KBM-7 (cell line): ENCODE data around the gene CREG1.
"Not testable (repeated sequence)": the region's sequence is repeated elsewhere in the genome, so short reads cannot be mapped to it uniquely, and the experiment has no call there.

Source experiments
- DNase-seq: peaks from one replicate; pipeline ENCODE4 v3.0.0-alpha.2; 2015
- in situ Hi-C: fragments of 300-500 bp; cut with MboI; formaldehyde crosslinking; loops from 2 replicates; pipeline ENCODE4 v1.14.3; 2020; ENCODE audit warnings: low sequenced_read_pairs, low pct_unique_long_range_greater_than_20kb, mixed read lengths

CREG1 gene

DNA sequence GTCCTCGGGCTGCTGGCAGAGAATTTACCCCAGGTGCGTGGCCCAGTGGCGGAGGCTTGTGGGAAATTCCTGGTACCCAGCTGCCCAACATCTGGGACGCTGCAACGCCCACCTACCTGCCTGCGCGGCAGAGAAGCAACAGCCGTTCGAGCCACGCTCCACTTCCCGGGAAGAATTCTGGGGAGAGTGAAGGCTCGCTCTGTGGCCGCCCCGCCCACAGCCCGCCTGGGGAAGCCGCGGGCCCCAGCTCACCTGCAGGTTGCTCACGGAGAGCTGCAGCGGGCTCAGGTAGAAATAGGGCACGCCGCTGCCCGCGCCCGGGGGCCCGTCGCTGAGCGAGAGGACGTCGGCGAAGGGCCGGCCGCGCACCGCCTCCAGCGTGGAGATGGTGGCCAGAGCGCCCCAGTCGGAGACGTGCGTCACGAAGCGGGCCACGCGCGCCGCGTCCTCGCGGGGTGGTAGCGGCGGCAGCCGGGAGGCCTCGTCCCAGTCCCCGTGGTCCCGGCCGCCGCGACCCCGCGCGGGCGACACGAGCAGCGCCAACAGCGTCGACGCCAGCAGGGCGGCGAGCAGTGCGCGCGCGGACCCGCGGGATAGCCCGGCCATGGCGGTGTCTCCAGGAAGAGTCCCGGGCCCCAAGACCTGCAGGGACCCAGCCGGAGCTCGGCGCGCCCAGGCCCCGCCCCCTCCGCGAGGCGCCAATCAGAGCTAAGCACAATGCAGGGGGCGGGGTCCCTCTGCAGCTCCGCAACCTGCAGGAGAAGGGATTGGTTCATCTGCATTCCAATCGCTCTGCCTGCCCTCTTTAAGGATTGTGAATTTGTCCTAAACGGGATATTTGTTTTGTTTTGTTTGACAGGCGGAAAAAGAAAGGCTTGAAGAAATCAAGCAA is at the start of gene CREG1:
CREG1 (minus strand) TSS at position 627 of the 892 bp plus-strand sequence.
- in situ Hi-C loops, result no loop called here

DNA sequence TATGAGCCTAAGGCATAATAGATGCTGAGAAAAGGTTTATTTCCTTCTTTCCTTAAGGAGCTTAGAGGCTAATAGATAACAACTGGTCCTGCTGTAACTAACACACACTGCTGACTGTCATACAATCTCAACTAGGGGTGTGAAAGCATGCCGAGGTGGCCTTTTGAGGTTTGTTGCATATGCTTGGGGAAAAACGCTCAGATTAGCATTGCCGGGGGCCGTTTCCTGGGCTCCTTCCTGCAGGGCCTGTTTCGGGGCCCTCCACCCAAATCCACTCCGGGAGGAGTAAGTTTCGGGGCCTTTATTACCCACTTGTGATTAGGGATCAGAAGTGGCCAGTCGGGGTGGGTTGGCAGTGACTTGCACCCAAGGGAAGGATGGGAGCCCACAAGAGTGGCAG is 49.3 kb upstream of the CREG1 start:
- DNase-seq, result no peak
- in situ Hi-C loops, result loop anchor here (10.0 kb wide), 1 partner anchor 82 kb away; no protein-coding TSS in a partner anchor

More for the DNA sequence above, at the start of gene CREG1:
- DNase-seq, result peak; percentile 95

DNA sequence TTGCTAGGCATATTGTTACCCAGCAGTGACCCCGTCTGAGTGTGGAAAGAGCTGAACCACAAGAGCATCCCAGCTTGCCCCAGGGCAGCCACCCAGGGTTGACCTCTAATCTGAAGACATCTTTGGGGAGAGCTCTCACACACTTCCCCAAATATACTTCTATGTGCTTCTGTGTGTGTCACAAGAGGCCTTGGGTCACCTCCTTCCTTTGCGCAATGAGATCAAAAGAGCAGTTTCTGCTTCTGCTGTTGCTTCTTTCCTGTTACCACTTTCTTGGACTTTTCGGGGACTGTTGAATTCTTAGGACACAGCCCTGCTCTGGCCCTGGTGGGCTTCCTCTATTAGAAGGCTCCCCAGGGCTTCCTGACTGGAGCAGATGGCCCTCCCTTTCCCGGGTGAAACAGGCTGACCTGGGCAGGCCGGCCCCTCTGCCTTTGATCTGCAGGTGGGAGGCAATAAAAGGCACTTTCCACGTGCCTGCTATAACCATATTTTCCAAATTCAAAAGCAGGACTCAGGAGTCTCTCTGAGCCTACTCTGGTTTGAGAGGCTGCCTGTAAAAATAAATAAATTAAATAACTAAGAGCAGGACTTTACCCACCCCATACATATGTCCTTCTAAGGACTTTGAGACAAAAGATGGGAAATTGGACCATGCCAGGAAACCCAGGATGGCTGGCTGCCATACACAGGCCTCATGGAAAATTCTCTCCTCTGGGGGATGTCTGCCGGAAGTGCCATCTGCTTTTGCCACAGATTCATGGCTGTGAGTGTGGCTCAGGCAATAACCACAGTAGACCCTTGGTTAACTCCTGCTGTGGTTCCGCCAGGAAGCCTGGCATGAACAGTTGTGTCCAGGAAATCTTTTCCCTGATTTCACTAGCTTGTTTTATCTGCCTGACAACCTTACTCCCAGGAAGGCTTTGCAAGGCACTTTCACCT is 48.2 kb upstream of the CREG1 start:
- in situ Hi-C loops, result loop anchor here (10.0 kb wide), 1 partner anchor 83 kb away; no protein-coding TSS in a partner anchor
- peak; percentile 83 for DNase-seq

GRCh38 chr1:167599957-167600581 is 46.5 kb upstream of the CREG1 start:
- in situ Hi-C loops, result loop anchor here (10.0 kb wide), 1 partner anchor 85 kb away; no protein-coding TSS in a partner anchor
- peak; percentile 72 for DNase-seq

GRCh38 chr1:167594822-167595221 is 41.3 kb upstream of the CREG1 start:
- no peak for DNase-seq
- in situ Hi-C loops, result no loop called here

GRCh38 chr1:167593860-167594259 is 40.3 kb upstream of the CREG1 start:
- no peak for DNase-seq
- in situ Hi-C loops, result no loop called here

GRCh38 chr1:167592475-167592874 is 38.9 kb upstream of the CREG1 start:
- DNase-seq, result no peak
- in situ Hi-C loops, result no loop called here

DNA sequence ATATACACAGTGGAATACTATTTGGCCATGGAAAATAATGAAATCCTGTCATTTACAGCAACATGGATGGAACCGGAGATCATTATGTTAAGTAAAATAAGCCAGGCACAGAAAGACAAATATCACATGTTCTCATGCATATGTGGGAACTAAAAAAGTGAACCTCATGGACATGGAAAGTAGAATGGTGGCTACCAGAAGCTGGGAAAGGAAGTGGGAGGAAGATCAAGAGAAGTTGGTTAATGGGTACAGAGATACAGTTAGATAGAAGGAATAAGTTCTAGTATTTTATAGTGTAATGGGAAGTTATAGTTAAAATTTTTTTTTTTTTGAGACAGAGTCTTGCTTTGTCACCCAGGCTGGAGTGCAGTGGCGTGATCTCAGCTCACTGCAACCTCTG is 34.8 kb upstream of the CREG1 start:
- DNase-seq, result no peak
- in situ Hi-C loops, result no loop called here

- peak; percentile 18 for DNase-seq
- in situ Hi-C loops, result no loop called here
Measured at GRCh38 chr1:167587872-167588271, 34.3 kb upstream of the CREG1 start.

GRCh38 chr1:167587342-167587741 is 33.8 kb upstream of the CREG1 start:
- in situ Hi-C loops, result no loop called here
- DNase-seq, result no peak

GRCh38 chr1:167584581-167584980 is 31.0 kb upstream of the CREG1 start:
- no peak for DNase-seq
- in situ Hi-C loops, result no loop called here

DNA sequence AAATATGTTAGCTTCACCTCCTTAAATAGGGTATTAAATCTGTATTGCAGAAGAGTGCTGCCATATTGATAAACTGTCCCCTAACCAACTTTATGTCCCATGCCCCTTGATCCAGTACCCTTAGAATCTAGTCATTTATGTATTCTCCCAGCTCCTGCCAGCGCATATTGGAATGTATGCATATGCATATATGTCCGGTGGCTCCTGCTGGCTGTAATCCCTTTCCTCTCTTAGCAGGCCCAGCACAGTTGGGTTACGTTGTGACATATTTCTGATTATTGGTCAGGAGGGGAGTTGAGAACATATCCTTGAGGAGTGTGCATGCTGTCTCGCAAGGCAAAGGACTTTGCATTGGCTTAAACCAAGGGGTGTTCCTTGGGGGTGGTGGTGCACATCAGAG is 29.2 kb upstream of the CREG1 start:
- in situ Hi-C loops, result no loop called here
- no peak for DNase-seq

DNA sequence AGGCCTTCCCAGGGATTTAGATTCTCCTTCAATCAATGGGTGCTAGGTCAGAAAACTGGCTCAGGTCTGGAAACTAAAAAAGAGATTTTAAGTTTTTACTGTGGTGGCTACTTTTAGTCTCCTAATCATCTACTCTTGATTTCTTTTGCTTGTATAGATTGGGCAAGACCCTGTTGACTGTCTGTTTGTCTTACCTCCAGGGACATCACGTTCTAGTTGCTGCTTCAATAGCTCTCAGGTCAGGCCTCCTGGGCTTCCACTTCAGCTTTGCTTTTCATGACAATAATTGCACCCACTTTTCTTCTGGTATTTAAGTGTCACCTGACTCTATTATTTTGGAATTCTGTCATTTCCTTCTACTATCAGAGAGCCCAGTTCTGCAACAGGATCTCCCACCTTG is 28.5 kb upstream of the CREG1 start:
- no peak for DNase-seq
- in situ Hi-C loops, result no loop called here

DNA sequence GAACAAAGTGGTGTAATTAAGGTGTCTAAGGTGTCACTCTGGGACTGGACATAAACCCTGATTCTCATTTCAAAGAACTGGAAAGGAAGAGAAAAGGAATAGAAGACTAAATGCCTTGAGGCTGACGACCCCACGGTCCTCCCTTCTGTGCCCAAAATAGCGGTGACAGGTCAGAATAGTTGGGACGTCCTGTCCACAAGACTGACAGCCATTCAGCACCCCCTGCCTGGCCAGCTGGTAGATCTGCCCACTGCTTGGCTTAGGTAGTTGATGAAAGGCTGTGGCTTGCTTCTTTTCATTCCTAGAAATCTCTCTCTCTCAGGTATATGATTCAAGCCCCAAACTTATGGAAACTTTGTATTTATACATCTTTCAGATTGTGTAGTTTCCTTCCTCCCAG is 26.4 kb upstream of the CREG1 start:
- in situ Hi-C loops, result no loop called here
- no peak for DNase-seq

DNA sequence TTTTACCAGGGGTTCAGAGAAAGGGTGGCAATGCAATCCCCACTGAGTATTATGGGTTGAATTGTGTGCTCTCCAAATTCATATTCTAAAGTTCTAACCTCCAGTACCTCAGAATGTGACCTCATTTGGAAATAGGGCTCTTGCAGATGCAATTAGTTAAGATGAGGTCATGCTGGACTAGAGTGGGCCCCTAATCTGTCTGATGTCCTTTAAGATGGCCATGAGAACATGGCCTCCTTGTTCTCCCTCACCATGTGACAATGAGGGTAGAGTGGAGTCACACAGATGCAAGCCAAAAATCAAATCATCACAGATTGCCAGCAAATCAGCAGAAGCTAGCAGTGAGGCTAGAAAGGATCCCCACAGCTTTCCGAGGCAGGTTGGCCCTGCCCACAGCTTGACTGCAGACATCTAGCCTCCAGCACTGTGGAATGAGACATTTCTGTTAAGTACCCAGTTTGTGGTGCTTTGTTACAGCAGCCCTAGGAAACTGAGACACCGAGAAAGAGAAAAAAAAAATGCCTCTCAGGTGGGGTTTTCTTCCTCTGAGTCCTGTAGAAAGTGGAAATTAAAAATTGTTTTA is 25.5 kb upstream of the CREG1 start:
- in situ Hi-C loops, result no loop called here
- DNase-seq, result no peak

DNA sequence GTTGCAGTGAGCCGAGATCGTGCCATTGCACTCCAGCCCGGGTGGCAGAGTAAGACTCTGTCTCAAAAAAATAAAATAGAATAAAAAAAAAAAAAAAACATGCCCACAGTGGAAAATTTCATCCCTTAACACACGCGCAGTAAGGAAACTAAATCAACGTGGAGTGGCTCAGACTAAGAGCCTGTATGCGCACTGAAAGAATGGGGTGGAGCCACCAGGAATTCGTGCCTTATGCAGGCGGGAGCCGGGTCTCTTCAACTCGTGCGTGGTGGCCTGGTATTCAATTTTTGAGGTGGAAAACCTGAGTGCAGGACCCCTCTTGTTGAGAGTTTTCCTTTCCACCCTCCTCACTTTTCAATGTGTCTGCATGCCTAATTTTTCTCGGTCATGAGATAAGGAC is 22.1 kb upstream of the CREG1 start:
- in situ Hi-C loops, result no loop called here
- DNase-seq, result no peak

- DNase-seq, result no peak
Measured at GRCh38 chr1:167573035-167573434, 19.5 kb upstream of the CREG1 start.

DNA sequence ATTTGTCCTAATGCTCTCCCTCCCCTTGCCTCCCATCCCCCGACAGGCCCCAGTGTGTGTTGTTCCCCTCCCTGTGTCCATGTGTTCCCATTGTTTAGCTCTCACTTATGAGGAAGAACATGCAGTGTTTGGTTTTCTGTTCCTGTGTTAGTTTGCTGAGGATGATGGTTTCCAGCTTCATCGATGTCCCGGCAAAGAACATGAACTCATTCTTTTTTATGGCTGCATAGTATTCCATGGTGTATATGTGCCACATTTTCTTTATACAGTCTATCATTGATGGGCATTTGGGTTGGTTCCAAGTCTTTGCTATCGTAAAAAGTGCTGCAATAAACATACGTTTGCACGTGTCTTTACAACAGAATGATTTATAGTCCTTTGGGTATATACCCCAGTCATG is 17.1 kb upstream of the CREG1 start:
- in situ Hi-C loops, DNase-seq: not testable (repeated sequence)

More at GRCh38 chr1:167573035-167573434, 19.5 kb upstream of the CREG1 start:
- in situ Hi-C loops, result no loop called here

- in situ Hi-C loops, result no loop called here
Measured at GRCh38 chr1:167567663-167568062, 14.1 kb upstream of the CREG1 start.

More at GRCh38 chr1:167567663-167568062, 14.1 kb upstream of the CREG1 start:
- DNase-seq, result no peak
